BJ (cell line): Measurements from ENCODE around the gene RCN1. TPM values are rescaled to one million over a fixed set of nuclear protein-coding genes. Genes with fewer than 3 reads are reported as not detected.

Experiments used
- CTCF ChIA-PET: fragments of 350-600 bp; formaldehyde crosslinking; extraction: SDS; loops from one replicate; lab custom pipeline; 2021; ENCODE audit warnings: antibody characterized with exemption, inconsistent platforms; lab: Yijun Ruan, JAX
- POLR2A ChIA-PET: fragments of 300-600 bp; sonication (Branson Sonifier 250); formaldehyde crosslinking; extraction: SDS; loops from one replicate; lab custom pipeline; 2021; ENCODE audit warnings: antibody characterized with exemption; lab: Charles Lee
- DNase-seq: peaks from one replicate; pipeline ENCODE4 v3.0.0-alpha.2; 2011; ENCODE audit warnings: low read depth
- H3K27me3 ChIP-seq: 2 replicates; pipeline ENCODE4 v1.6.0; 2011; ENCODE audit warnings: low read length; ENCODE audit not compliant: control insufficient read depth, insufficient read depth
- H3K36me3 ChIP-seq: 2 replicates; pipeline ENCODE4 v1.5.1; 2011; ENCODE audit warnings: low read length; ENCODE audit not compliant: control insufficient read depth, insufficient read depth
- H3K4me3 ChIP-seq: 2 replicates; pipeline ENCODE4 v1.5.1; 2011; ENCODE audit warnings: low read depth, mild to moderate bottlenecking, control low read depth, low read length
- CTCF ChIP-seq: IDR thresholded peaks from 2 replicates; pipeline ENCODE4 v1.5.1; 2011; ENCODE audit warnings: low read depth, mild to moderate bottlenecking, control low read depth, inconsistent platforms, low read length, moderate library complexity; ENCODE audit not compliant: insufficient read depth
- polyA plus RNA-seq: library from polyadenylated mRNA; depleted of rRNA; stranded (reverse); fragments of >200 nt; gene quantifications from 2 replicates; pipeline ENCODE4 v1.2.3, GENCODE V29; 2011

The RCN1 gene
- polyA plus RNA-seq, 1 experiment: 131 TPM

DNA sequence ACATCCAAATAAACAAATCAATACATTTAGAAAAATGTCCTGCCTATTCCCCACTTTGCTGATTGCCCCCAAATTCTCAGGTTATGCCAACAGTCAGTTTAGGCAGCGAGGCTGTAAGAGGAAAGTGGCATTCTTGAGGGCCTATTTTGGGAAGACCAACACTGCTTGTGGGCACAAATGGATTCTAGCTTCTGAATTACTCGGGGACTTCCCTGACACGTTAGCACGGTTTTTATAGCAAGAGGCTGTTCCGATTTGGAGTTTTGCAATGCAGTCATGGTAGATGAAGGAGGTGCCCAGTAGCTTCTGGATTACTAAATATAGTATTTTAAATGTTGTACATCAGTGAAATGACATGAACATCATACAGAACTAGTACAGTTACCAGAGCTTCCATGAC lies 13.1 kb downstream of the RCN1 start:
- H3K4me3 ChIP-seq: no peak overlapping the region
- ChIA-PET POLR2A (no interaction called here), CTCF (interaction anchor here (0.8 to 1.2 kb wide), 3 partner anchors 10 to 72 kb away, joined by 3 read pairs; no protein-coding TSS in a partner anchor)
- H3K27me3 ChIP-seq: no peaks in the 10 kb centered on the region
- no peak for DNase-seq
- peaks cover 32% of the 10 kb centered on the region for H3K36me3 ChIP-seq
- no peak for TF ChIP-seq CTCF

DNA sequence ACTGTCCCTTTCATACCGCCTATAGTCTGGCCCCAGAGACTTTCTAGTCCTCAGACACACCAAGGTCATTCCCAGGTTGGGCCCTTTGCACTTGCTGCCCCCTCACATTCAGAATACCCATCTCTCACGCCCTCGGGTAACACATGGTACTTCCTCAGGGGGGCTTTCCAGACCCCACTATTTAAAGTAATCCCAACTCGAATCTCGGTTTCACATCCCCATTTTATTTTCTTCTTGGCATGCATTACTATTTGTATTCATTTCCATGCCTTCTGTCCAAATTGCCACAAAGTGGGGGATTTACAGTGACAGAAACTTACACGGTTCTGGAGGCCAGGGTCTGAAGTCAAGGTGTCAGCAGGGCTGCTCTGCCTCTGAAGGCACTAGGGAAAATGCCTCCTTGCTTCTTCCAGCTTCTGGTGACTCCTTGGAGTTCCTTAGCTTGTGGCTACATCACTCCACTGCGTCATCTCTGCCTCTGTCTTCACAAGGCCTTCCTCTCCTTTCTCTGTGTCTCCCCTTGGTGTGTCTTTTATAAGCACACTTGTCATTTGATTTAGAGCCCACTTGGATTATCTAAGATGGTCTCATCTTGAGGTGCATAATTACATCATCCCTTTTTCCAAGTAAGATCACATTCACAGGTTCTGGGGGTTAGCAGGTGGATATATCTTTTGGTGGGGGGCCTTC lies 15.1 kb downstream of the RCN1 start:
- no peaks in the 10 kb centered on the region for H3K27me3 ChIP-seq
- H3K4me3 ChIP-seq: no peak overlapping the region
- POLR2A ChIA-PET: no interaction called here
- TF ChIP-seq CTCF: no peak
- CTCF ChIA-PET: interaction anchor here (0.9 to 1.1 kb wide), 3 partner anchors 10 to 49 kb away, joined by 3 read pairs; no protein-coding TSS in a partner anchor
- no peak for DNase-seq
- H3K36me3 ChIP-seq: peaks cover 22% of the 10 kb centered on the region

DNA sequence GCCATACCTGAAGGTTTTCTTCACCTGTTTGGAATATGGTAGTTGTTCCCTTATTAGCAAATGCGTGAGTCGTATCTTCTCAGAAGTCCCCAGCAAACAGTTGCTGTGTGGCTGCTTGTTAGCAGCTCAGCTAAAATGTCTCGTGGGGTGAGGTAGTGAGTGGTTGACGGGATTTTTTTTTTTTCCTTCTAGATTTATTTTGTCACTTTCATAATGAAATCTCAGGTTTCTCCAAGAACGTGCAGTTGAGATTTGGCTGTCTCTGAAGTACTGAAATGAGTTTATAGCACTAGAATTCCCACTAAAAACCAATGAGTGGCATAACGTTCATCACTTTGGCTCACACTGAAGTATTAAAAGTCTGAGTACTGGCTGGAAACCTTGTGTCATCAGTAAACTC lies 16.8 kb downstream of the RCN1 start:
- CTCF ChIA-PET: interaction anchor here (0.6 to 1.2 kb wide), 2 partner anchors 27 to 68 kb away, joined by 3 read pairs; no protein-coding TSS in a partner anchor
- Histone ChIP-seq H3K4me3 (no peak overlapping the region), H3K36me3 (peaks cover 11% of the 10 kb centered on the region), H3K27me3 (no peaks in the 10 kb centered on the region)
- POLR2A ChIA-PET: no interaction called here
- no peak for DNase-seq
- no peak for TF ChIP-seq CTCF

GRCh38 chr11:32108576-32108975 lies 17.7 kb downstream of the RCN1 start:
- no peak overlapping the region for H3K4me3 ChIP-seq
- no peak for DNase-seq
- ChIA-PET CTCF (no interaction called here), POLR2A (no interaction called here)
- H3K36me3 ChIP-seq: peaks cover 7% of the 10 kb centered on the region
- peaks cover 2% of the 10 kb centered on the region; the same call in 1 of the 2 replicates for H3K27me3 ChIP-seq
- TF ChIP-seq CTCF: no peak

DNA sequence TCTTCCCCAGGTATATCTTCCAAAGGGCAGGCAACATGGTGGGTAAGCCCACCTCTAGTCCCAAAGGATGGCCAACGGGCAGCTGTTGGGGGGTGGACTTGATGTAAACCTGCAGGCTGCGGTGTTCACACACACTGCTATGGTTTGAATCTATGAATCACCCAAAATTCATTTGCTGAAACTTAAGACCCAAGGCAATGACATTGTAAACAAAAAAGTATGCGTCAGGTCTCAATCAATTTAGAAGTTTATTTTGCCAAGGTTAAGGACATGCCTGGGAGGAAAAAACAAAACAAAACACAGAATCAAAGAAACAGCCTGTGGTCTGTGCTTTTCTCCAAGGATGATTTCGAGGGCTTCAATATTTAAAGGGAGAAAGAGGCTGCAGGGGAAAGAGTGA lies 18.3 kb downstream of the RCN1 start:
- no peak for DNase-seq
- Histone ChIP-seq H3K27me3 (peaks cover 2% of the 10 kb centered on the region; the same call in 1 of the 2 replicates), H3K4me3 (no peak overlapping the region), H3K36me3 (peaks cover 4% of the 10 kb centered on the region; the same call in 1 of the 2 replicates)
- CTCF ChIA-PET: no interaction called here
- POLR2A ChIA-PET: no interaction called here
- no peak for TF ChIP-seq CTCF
